Upper lobe of left lung (tissue), 4 donors: ENCODE measurements around the gene CRYBB3.

Source experiments
- CTCF ChIP-seq, 6 experiments: fragments of 450-650 bp in 4 of 6; fragments of 200-600 bp in 2 of 6; sonication (generic) in 2 of 6; IDR thresholded peaks; one replicate each; pipeline ENCODE4 v1.5.1; 2016 to 2019; ENCODE audit warnings: antibody characterized with exemption in 6 of 6
- EP300 ChIP-seq, 4 donors: sonication (generic); formaldehyde crosslinking; IDR thresholded peaks; one replicate each; pipeline ENCODE4 v1.5.1; 2017; ENCODE audit warnings: antibody characterized with exemption in 4 of 4, control low read depth in 2 of 4
- POLR2A ChIP-seq, 4 donors: fragments of 450-650 bp; IDR thresholded peaks; one replicate each; pipeline ENCODE4 v1.5.1; 2016 to 2017; ENCODE audit warnings: antibody characterized with exemption in 4 of 4, mild to moderate bottlenecking in 2 of 4
- POLR2AphosphoS5 ChIP-seq, 2 donors: sonication (generic); formaldehyde crosslinking; IDR thresholded peaks; one replicate each; pipeline ENCODE4 v1.5.1; 2017; ENCODE audit warnings: antibody characterized with exemption in 2 of 2

- TF ChIP-seq POLR2AphosphoS5 (IDR thresholded peaks at IDR 0.05) (no peak), CTCF (IDR thresholded peaks at IDR 0.05) (no peak), POLR2A (IDR thresholded peaks at IDR 0.05) (no peak), EP300 (IDR thresholded peaks at IDR 0.05) (no peak)
Observed at GRCh38 chr22:25213221-25213620, 13.6 kb downstream of the CRYBB3 start.
